Neural crest cell (in vitro differentiated cells): ENCODE data around the gene FNDC3B. TPM values are rescaled to one million over a fixed set of nuclear protein-coding genes. Genes with fewer than 3 reads are reported as not detected.

Experiments used
- DNase-seq: peaks from one replicate; pipeline ENCODE4 v3.0.0; 2021; ENCODE audit warnings: low read depth, mixed read lengths, low spot score
- H3K27ac Mint-ChIP-seq: one replicate; pipeline ENCODE4 v1.8.0; 2021; ENCODE audit warnings: mild to moderate bottlenecking, mixed read lengths; ENCODE audit not compliant: unreplicated experiment
- H3K27me3 Mint-ChIP-seq: 2 replicates; pipeline ENCODE4 v1.8.0; 2021; ENCODE audit warnings: low read depth, mild to moderate bottlenecking, mixed read lengths
- H3K36me3 Mint-ChIP-seq: 2 replicates; pipeline ENCODE4 v1.8.0; 2021; ENCODE audit warnings: low read depth, mild to moderate bottlenecking, mixed read lengths
- H3K4me1 Mint-ChIP-seq: 2 replicates; pipeline ENCODE4 v1.8.0; 2021; ENCODE audit warnings: mixed read lengths
- H3K4me3 Mint-ChIP-seq: one replicate; pipeline ENCODE4 v1.8.0; 2021; ENCODE audit warnings: mild to moderate bottlenecking, mixed read lengths
- H3K9me3 Mint-ChIP-seq: 2 replicates; pipeline ENCODE4 v1.8.0; 2021; ENCODE audit warnings: mixed read lengths
- total RNA-seq: library from RNA; stranded (reverse); gene quantifications from 2 replicates; pipeline ENCODE4 v1.2.1, GENCODE V29; 2021
- TF ChIP-seq, protein P1 (sequence below): fragments of 200-600 bp; sonication (generic); conservative IDR thresholded peaks from 2 replicates; pipeline ENCODE4 v1.5.0; 2021; ENCODE audit warnings: antibody characterized with exemption, mild to moderate bottlenecking

FNDC3B gene
- total RNA-seq, 1 donor from 2014 or later = 41.5 TPM

- no peak for DNase-seq
- Mint-ChIP-seq H3K27me3 (no peaks in the 10 kb centered on the region), H3K36me3 (no peaks in the 10 kb centered on the region), H3K27ac (peak overlapping the region; percentile 31), H3K4me1 (peaks cover 59% of the 10 kb centered on the region), H3K4me3 (no peak overlapping the region), H3K9me3 (no peaks in the 10 kb centered on the region)
- TF ChIP-seq, protein P1, sequence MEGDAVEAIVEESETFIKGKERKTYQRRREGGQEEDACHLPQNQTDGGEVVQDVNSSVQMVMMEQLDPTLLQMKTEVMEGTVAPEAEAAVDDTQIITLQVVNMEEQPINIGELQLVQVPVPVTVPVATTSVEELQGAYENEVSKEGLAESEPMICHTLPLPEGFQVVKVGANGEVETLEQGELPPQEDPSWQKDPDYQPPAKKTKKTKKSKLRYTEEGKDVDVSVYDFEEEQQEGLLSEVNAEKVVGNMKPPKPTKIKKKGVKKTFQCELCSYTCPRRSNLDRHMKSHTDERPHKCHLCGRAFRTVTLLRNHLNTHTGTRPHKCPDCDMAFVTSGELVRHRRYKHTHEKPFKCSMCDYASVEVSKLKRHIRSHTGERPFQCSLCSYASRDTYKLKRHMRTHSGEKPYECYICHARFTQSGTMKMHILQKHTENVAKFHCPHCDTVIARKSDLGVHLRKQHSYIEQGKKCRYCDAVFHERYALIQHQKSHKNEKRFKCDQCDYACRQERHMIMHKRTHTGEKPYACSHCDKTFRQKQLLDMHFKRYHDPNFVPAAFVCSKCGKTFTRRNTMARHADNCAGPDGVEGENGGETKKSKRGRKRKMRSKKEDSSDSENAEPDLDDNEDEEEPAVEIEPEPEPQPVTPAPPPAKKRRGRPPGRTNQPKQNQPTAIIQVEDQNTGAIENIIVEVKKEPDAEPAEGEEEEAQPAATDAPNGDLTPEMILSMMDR = no peak
These were observed 115.6 kb downstream of the FNDC3B start for GRCh38 chr3:172154768-172155664.

GRCh38 chr3:172155897-172156585 is 116.7 kb downstream of the FNDC3B start:
- DNase-seq = no peak
- H3K4me3 Mint-ChIP-seq = no peak overlapping the region

GRCh38 chr3:172156586-172156955 is 117.2 kb downstream of the FNDC3B start:
- no peak overlapping the region for H3K4me3 Mint-ChIP-seq

More at GRCh38 chr3:172155897-172156585, 116.7 kb downstream of the FNDC3B start:
- no peaks in the 10 kb centered on the region for H3K9me3 Mint-ChIP-seq
- TF ChIP-seq, protein P1 = no peak
- no peaks in the 10 kb centered on the region for H3K27me3 Mint-ChIP-seq
- peaks cover 62% of the 10 kb centered on the region for H3K4me1 Mint-ChIP-seq
- no peaks in the 10 kb centered on the region for H3K36me3 Mint-ChIP-seq
- peak overlapping the region; percentile 51 for H3K27ac Mint-ChIP-seq

DNA sequence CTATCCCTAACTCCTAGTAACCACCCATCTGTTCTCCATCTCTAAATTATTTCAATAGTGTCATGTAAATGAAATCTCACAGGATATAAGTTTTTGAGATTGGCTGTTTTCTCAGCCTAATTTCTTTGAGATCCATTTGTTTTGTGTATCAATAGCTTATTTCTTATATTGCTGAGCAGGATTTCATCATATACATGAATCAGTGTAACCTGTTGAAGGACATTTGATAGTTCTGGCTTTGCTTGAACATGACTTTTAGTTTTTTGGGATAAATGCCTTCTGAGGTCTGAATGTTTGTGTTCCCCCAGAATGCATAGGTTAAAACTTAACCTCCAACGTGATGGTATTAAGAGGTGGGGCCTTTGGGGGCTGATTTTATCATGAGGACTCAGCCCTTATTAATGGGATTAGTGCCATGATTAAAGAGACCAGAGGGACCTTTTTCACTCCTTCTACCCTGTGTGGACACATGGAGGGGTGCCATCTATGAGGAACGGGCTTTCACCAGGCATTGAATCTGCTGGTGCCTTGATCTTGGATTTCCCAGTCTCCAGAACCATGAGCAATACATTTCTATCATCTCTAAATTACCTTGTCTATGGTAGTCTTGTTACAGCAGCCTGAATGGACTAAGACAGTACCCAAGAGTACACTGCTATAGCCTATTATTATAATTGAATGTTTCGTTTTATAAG is 118.3 kb downstream of the FNDC3B start:
- Mint-ChIP-seq H3K27me3 (no peaks in the 10 kb centered on the region), H3K36me3 (no peaks in the 10 kb centered on the region), H3K4me3 (peak overlapping the region; percentile 57), H3K9me3 (no peaks in the 10 kb centered on the region), H3K4me1 (peaks cover 54% of the 10 kb centered on the region), H3K27ac (no peak overlapping the region)
- TF ChIP-seq, protein P1 = no peak
- DNase-seq = no peak

More at GRCh38 chr3:172156586-172156955, 117.2 kb downstream of the FNDC3B start:
- no peaks in the 10 kb centered on the region for H3K27me3 Mint-ChIP-seq
- H3K36me3 Mint-ChIP-seq = no peaks in the 10 kb centered on the region
- TF ChIP-seq, protein P1 = no peak
- H3K27ac Mint-ChIP-seq = peak overlapping the region; percentile 51
- H3K4me1 Mint-ChIP-seq = peaks cover 62% of the 10 kb centered on the region
- H3K9me3 Mint-ChIP-seq = no peaks in the 10 kb centered on the region
- DNase-seq = no peak

GRCh38 chr3:172158741-172159140 is 119.4 kb downstream of the FNDC3B start:
- H3K36me3 Mint-ChIP-seq = no peaks in the 10 kb centered on the region
- H3K27me3 Mint-ChIP-seq = no peaks in the 10 kb centered on the region
- no peak for DNase-seq
- H3K27ac Mint-ChIP-seq = no peak overlapping the region
- TF ChIP-seq, protein P1 = no peak
- H3K4me1 Mint-ChIP-seq = peaks cover 44% of the 10 kb centered on the region
- no peak overlapping the region for H3K4me3 Mint-ChIP-seq
- H3K9me3 Mint-ChIP-seq = no peaks in the 10 kb centered on the region
